Measurements from ENCODE around the gene PARM1. TPM values are rescaled to one million over a fixed set of nuclear protein-coding genes. Genes with fewer than 3 reads are reported as not detected.

The PARM1 gene
- total and polyA plus RNA-seq, 2 experiments from 2014 or later, result 4.9 to 10.4 TPM

DNA sequence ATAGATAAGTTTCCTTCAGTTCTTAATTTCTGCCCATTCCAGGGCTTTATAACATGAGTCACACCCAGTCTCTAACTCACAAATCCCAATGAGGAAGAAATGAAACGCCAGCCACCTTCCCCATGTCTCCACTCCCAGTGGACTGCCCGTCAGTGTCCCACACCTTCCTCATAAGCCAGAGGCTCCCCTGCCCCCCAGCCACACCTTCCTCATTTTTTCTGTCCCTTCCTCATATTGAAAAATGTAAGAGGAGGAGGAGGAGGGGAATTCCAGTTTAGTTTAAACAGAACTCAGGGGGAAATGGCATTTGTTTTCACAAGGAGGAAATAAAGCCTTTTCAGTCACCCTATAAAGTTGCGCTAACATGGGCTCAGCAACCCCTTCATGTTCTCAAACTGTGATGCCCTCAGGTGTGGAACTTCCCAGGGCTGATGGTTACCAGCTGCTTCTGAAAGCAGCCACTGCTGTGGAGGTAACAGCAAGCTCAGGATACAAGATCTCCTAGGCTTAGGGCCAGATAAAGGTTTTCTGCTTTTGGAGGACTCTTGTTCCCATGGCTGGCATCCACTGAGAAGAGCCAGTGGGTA lies 97.8 kb downstream of the PARM1 start (continued):
- no peak for TF ChIP-seq POLR2AphosphoS5 (IDR thresholded peaks at IDR 0.05; ENCODE audit: low read depth)
- TF ChIP-seq STAT1 (IDR thresholded peaks at IDR 0.05; ENCODE audit: unreplicated experiment), result no peak

DNA sequence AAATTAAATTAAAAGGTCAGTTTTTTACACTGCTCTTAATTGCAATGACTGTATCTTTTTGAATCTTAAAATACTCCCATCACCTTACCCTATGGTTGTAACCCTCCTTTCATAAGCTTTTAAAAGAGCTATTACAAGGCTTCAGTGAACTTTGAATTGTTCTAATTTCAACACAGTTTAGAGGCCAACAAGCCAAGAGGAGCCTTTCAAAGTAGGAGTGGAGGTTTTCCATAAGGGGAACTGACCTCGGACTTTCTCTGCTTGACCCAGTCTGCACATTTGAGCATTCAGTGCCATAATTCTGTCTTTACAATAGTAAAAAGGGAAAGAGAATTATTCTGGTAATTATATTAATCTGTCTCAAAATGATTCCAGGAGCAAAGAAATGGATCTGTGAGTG lies 98.9 kb downstream of the PARM1 start:
- no peaks in the 10 kb centered on the region for H3K27me3 Mint-ChIP-seq (ENCODE audit: insufficient read depth, low read depth, poor library complexity)
- no peak for TF ChIP-seq NANOG (IDR thresholded peaks at IDR 0.05; ENCODE audit: borderline replicate concordance)
- TF ChIP-seq POLR2AphosphoS5 (IDR thresholded peaks at IDR 0.05; ENCODE audit: low read depth), result no peak
- no peak for TF ChIP-seq EZH2phosphoT487 (IDR thresholded peaks at IDR 0.05; ENCODE audit: unreplicated experiment)
- no peak for TF ChIP-seq ZNF114 (CRISPR knock-in tag; IDR thresholded peaks at IDR 0.05)
- TF ChIP-seq JUNB (IDR thresholded peaks at IDR 0.05; ENCODE audit: unreplicated experiment), result no peak
- TF ChIP-seq ZNF331 (CRISPR knock-in tag; IDR thresholded peaks at IDR 0.05; ENCODE audit: low read depth), result no peak
- H3K27ac Mint-ChIP-seq, result no peak overlapping the region
- no peak overlapping the region for H3K4me3 ChIP-seq
- H3K27me3 ChIP-seq (ENCODE audit: insufficient read depth), result no peaks in the 10 kb centered on the region
- no peaks in the 10 kb centered on the region for H3K36me3 ChIP-seq (ENCODE audit: insufficient read depth)
- H3K27ac ChIP-seq (ENCODE audit: low read depth), result no peak overlapping the region
- no peak overlapping the region for H2AFZ ChIP-seq
- no peaks in the 10 kb centered on the region for H3K36me3 Mint-ChIP-seq (ENCODE audit: low read depth)
- no peak overlapping the region for H3K4me2 ChIP-seq
- H3K4me1 Mint-ChIP-seq, result peaks cover under 1% of the 10 kb centered on the region; the same call in 2 of the 3 replicates
- no peaks in the 10 kb centered on the region for H3K79me2 ChIP-seq (replicated peaks; ENCODE audit: insufficient read depth)
- no peaks in the 10 kb centered on the region for H3F3A ChIP-seq (replicated peaks; ENCODE audit: low read depth)
- ATAC-seq, result no peak
- no peak overlapping the region for H3K4me3 Mint-ChIP-seq
- no peak for DNase-seq (ENCODE audit: low spot score)
- H3K9me2 ChIP-seq (ENCODE audit: insufficient read depth), result no peaks in the 10 kb centered on the region
- no peaks in the 10 kb centered on the region for H4K20me1 ChIP-seq (replicated peaks; ENCODE audit: insufficient read depth)
- H3K9me3 Mint-ChIP-seq, result no peaks in the 10 kb centered on the region
- no peaks in the 10 kb centered on the region for H3K4me1 ChIP-seq (ENCODE audit: insufficient read depth)

DNA sequence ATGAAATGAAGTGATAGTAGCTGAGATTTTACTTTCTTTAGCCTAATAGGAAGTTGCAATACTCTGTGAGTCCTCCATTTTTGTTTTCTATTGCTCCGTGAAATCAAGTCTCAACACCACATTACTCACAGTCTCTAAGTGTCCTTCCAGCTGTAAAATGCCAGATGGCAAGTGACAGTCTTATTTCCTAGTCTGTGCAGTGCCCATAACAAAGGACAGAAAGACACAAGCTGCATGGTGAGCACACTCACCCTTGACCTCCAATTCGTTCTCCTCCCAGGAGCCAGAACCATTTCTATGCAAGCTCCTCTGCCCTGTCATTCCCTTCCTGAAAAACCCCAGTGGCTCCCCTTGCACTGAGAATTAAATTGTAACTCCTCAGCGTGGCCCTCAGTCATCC lies 101.6 kb downstream of the PARM1 start:
- no peak overlapping the region for H3K4me3 Mint-ChIP-seq
- DNase-seq (ENCODE audit: low spot score), result no peak
- Histone ChIP-seq H3K27me3 (ENCODE audit: insufficient read depth) (no peaks in the 10 kb centered on the region), H3K79me2 (replicated peaks; ENCODE audit: insufficient read depth) (no peaks in the 10 kb centered on the region), H3F3A (replicated peaks; ENCODE audit: low read depth) (no peaks in the 10 kb centered on the region), H3K27ac (ENCODE audit: low read depth) (no peak overlapping the region), H3K4me2 (no peak overlapping the region), H2AFZ (no peak overlapping the region), H3K9me2 (ENCODE audit: insufficient read depth) (no peaks in the 10 kb centered on the region), H3K4me1 (ENCODE audit: insufficient read depth) (no peaks in the 10 kb centered on the region), H3K4me3 (no peak overlapping the region), H3K36me3 (ENCODE audit: insufficient read depth) (no peaks in the 10 kb centered on the region), H4K20me1 (replicated peaks; ENCODE audit: insufficient read depth) (no peaks in the 10 kb centered on the region)
- TF ChIP-seq STAT1 (IDR thresholded peaks at IDR 0.05; ENCODE audit: unreplicated experiment) (no peak), ZNF331 (CRISPR knock-in tag; IDR thresholded peaks at IDR 0.05; ENCODE audit: low read depth) (no peak), CREB1 (CRISPR knock-in tag; IDR thresholded peaks at IDR 0.05; ENCODE audit: low read depth) (no peak), POLR2AphosphoS5 (IDR thresholded peaks at IDR 0.05; ENCODE audit: low read depth) (no peak)
- no peaks in the 10 kb centered on the region for H3K9me3 Mint-ChIP-seq
- ATAC-seq, result no peak
- peaks cover 3% of the 10 kb centered on the region for H3K27me3 Mint-ChIP-seq (ENCODE audit: insufficient read depth, low read depth, poor library complexity)
- H3K36me3 Mint-ChIP-seq (ENCODE audit: low read depth), result no peaks in the 10 kb centered on the region
- no peaks in the 10 kb centered on the region for H3K4me1 Mint-ChIP-seq
- no peak overlapping the region for H3K27ac Mint-ChIP-seq

DNA sequence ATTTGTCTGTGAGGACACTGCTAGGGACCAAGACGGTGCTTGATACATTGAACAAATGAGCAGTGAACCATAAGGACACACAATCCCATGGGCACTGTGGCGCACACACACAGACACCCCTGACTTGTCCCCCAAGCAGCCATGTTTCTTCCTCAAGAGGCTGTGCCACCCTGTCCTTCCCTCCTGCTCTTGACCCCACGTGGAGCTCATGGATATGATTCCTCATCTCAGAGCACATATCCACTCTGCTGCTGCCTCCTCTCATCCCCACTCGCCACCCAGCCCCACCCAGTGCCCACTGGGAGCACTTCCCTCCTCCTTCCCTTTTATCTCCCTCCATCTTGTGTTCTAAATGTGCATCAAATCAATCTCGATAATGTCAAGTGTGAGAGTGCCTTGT lies 102.4 kb downstream of the PARM1 start:
- Histone ChIP-seq H3K4me2 (no peak overlapping the region), H2AFZ (no peak overlapping the region), H3K4me3 (no peak overlapping the region), H3K9me2 (ENCODE audit: insufficient read depth) (no peaks in the 10 kb centered on the region), H4K20me1 (replicated peaks; ENCODE audit: insufficient read depth) (no peaks in the 10 kb centered on the region), H3K27me3 (ENCODE audit: insufficient read depth) (no peaks in the 10 kb centered on the region), H3K27ac (ENCODE audit: low read depth) (no peak overlapping the region), H3K36me3 (ENCODE audit: insufficient read depth) (no peaks in the 10 kb centered on the region), H3K79me2 (replicated peaks; ENCODE audit: insufficient read depth) (no peaks in the 10 kb centered on the region), H3F3A (replicated peaks; ENCODE audit: low read depth) (no peaks in the 10 kb centered on the region), H3K4me1 (ENCODE audit: insufficient read depth) (no peaks in the 10 kb centered on the region)
- no peaks in the 10 kb centered on the region for H3K36me3 Mint-ChIP-seq (ENCODE audit: low read depth)
- H3K27me3 Mint-ChIP-seq (ENCODE audit: insufficient read depth, low read depth, poor library complexity), result peaks cover 3% of the 10 kb centered on the region
- TF ChIP-seq NANOG (IDR thresholded peaks at IDR 0.05; ENCODE audit: borderline replicate concordance) (no peak), STAT1 (IDR thresholded peaks at IDR 0.05; ENCODE audit: unreplicated experiment) (no peak), CREB1 (CRISPR knock-in tag; IDR thresholded peaks at IDR 0.05; ENCODE audit: low read depth) (no peak), ZNF331 (CRISPR knock-in tag; IDR thresholded peaks at IDR 0.05; ENCODE audit: low read depth) (no peak), EZH2phosphoT487 (IDR thresholded peaks at IDR 0.05; ENCODE audit: unreplicated experiment) (no peak)
- TF ChIP-seq, protein P1, sequence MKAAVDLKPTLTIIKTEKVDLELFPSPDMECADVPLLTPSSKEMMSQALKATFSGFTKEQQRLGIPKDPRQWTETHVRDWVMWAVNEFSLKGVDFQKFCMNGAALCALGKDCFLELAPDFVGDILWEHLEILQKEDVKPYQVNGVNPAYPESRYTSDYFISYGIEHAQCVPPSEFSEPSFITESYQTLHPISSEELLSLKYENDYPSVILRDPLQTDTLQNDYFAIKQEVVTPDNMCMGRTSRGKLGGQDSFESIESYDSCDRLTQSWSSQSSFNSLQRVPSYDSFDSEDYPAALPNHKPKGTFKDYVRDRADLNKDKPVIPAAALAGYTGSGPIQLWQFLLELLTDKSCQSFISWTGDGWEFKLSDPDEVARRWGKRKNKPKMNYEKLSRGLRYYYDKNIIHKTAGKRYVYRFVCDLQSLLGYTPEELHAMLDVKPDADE (IDR thresholded peaks at IDR 0.05), result no peak
- TF ChIP-seq, protein P2, sequence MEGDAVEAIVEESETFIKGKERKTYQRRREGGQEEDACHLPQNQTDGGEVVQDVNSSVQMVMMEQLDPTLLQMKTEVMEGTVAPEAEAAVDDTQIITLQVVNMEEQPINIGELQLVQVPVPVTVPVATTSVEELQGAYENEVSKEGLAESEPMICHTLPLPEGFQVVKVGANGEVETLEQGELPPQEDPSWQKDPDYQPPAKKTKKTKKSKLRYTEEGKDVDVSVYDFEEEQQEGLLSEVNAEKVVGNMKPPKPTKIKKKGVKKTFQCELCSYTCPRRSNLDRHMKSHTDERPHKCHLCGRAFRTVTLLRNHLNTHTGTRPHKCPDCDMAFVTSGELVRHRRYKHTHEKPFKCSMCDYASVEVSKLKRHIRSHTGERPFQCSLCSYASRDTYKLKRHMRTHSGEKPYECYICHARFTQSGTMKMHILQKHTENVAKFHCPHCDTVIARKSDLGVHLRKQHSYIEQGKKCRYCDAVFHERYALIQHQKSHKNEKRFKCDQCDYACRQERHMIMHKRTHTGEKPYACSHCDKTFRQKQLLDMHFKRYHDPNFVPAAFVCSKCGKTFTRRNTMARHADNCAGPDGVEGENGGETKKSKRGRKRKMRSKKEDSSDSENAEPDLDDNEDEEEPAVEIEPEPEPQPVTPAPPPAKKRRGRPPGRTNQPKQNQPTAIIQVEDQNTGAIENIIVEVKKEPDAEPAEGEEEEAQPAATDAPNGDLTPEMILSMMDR (conservative IDR thresholded peaks at IDR 0.05; ENCODE audit: low read depth in 2 of 2), result no peak
- ATAC-seq (no peak), DNase-seq (ENCODE audit: low spot score) (no peak)
- H3K27ac Mint-ChIP-seq, result no peak overlapping the region
- H3K4me3 Mint-ChIP-seq, result no peak overlapping the region
- H3K4me1 Mint-ChIP-seq, result no peaks in the 10 kb centered on the region
- no peaks in the 10 kb centered on the region for H3K9me3 Mint-ChIP-seq
